ENCODE measurements around the gene CYP20A1.

GRCh38 chr2:203240491-203240890 is 1.7 kb downstream of the CYP20A1 start:
- TF ChIP-seq GATA2 (IDR thresholded peaks at IDR 0.05; ENCODE audit: low read depth, low read length), result no peak
- TF ChIP-seq GATA3 (IDR thresholded peaks at IDR 0.05; ENCODE audit: low read depth, low read length), result no peak
